Measurements from ENCODE around the gene SLC29A1. TPM values are rescaled to one million over a fixed set of nuclear protein-coding genes. Genes with fewer than 3 reads are reported as not detected.

Gene SLC29A1
- total and polyA plus RNA-seq, 2 of the 8 experiments (the other 6 are each of a cell fraction or from before 2014, with no cell fraction given), result 187 to 558 TPM

DNA sequence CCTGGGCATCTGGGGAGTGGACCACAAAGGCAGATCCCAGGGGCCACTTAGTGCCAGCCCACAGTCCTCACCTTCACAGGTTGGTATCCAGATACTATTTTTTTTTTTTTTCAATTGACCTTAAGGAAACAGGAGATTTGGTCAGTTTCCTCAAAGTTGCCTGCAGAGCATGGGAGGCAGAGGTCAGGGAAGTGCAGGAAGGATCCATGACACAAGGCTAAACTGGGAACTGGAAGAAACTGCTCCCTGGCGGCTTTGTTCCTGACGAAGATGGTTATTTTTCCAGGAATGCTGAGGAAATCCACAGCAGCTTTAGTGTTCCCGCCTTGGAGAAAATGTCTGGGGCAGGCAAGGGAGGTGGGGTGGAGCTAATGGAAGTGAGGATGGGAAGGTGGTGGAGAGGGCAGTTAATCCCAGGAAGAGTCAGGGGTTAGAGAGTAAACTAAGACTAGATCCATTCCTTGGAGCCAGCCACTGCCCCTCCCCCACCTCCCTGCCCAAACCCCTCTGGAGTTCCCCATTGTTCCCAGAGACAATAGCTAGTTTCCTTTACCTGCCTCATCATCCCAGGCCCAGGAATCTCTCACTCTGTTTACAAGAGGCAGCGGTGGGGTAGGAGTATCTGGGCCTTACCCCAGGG is 20.9 kb upstream of the SLC29A1 start (continued):
- no peak for TF ChIP-seq EGR1 (IDR thresholded peaks at IDR 0.05; ENCODE audit: borderline replicate concordance, low read depth, low read length)
- TF ChIP-seq TAF1 (IDR thresholded peaks at IDR 0.05; ENCODE audit: low read depth, low read length), result peak; percentile 87
- TF ChIP-seq, protein P1, sequence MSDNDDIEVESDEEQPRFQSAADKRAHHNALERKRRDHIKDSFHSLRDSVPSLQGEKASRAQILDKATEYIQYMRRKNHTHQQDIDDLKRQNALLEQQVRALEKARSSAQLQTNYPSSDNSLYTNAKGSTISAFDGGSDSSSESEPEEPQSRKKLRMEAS (IDR thresholded peaks at IDR 0.05), result no peak
- TF ChIP-seq, protein P2, sequence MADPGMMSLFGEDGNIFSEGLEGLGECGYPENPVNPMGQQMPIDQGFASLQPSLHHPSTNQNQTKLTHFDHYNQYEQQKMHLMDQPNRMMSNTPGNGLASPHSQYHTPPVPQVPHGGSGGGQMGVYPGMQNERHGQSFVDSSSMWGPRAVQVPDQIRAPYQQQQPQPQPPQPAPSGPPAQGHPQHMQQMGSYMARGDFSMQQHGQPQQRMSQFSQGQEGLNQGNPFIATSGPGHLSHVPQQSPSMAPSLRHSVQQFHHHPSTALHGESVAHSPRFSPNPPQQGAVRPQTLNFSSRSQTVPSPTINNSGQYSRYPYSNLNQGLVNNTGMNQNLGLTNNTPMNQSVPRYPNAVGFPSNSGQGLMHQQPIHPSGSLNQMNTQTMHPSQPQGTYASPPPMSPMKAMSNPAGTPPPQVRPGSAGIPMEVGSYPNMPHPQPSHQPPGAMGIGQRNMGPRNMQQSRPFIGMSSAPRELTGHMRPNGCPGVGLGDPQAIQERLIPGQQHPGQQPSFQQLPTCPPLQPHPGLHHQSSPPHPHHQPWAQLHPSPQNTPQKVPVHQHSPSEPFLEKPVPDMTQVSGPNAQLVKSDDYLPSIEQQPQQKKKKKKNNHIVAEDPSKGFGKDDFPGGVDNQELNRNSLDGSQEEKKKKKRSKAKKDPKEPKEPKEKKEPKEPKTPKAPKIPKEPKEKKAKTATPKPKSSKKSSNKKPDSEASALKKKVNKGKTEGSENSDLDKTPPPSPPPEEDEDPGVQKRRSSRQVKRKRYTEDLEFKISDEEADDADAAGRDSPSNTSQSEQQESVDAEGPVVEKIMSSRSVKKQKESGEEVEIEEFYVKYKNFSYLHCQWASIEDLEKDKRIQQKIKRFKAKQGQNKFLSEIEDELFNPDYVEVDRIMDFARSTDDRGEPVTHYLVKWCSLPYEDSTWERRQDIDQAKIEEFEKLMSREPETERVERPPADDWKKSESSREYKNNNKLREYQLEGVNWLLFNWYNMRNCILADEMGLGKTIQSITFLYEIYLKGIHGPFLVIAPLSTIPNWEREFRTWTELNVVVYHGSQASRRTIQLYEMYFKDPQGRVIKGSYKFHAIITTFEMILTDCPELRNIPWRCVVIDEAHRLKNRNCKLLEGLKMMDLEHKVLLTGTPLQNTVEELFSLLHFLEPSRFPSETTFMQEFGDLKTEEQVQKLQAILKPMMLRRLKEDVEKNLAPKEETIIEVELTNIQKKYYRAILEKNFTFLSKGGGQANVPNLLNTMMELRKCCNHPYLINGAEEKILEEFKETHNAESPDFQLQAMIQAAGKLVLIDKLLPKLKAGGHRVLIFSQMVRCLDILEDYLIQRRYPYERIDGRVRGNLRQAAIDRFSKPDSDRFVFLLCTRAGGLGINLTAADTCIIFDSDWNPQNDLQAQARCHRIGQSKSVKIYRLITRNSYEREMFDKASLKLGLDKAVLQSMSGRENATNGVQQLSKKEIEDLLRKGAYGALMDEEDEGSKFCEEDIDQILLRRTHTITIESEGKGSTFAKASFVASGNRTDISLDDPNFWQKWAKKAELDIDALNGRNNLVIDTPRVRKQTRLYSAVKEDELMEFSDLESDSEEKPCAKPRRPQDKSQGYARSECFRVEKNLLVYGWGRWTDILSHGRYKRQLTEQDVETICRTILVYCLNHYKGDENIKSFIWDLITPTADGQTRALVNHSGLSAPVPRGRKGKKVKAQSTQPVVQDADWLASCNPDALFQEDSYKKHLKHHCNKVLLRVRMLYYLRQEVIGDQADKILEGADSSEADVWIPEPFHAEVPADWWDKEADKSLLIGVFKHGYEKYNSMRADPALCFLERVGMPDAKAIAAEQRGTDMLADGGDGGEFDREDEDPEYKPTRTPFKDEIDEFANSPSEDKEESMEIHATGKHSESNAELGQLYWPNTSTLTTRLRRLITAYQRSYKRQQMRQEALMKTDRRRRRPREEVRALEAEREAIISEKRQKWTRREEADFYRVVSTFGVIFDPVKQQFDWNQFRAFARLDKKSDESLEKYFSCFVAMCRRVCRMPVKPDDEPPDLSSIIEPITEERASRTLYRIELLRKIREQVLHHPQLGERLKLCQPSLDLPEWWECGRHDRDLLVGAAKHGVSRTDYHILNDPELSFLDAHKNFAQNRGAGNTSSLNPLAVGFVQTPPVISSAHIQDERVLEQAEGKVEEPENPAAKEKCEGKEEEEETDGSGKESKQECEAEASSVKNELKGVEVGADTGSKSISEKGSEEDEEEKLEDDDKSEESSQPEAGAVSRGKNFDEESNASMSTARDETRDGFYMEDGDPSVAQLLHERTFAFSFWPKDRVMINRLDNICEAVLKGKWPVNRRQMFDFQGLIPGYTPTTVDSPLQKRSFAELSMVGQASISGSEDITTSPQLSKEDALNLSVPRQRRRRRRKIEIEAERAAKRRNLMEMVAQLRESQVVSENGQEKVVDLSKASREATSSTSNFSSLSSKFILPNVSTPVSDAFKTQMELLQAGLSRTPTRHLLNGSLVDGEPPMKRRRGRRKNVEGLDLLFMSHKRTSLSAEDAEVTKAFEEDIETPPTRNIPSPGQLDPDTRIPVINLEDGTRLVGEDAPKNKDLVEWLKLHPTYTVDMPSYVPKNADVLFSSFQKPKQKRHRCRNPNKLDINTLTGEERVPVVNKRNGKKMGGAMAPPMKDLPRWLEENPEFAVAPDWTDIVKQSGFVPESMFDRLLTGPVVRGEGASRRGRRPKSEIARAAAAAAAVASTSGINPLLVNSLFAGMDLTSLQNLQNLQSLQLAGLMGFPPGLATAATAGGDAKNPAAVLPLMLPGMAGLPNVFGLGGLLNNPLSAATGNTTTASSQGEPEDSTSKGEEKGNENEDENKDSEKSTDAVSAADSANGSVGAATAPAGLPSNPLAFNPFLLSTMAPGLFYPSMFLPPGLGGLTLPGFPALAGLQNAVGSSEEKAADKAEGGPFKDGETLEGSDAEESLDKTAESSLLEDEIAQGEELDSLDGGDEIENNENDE (IDR thresholded peaks at IDR 0.05; ENCODE audit: insufficient replicate concordance, low read length), result no peak
- TF ChIP-seq YY1 (IDR thresholded peaks at IDR 0.05; ENCODE audit: low read depth, low read length), result 0 out of 2 replicates have a peak, but pooled peaks have one; percentile 60
- TF ChIP-seq RXRA (IDR thresholded peaks at IDR 0.05; ENCODE audit: insufficient read depth, low read depth, low read length), result 0 out of 2 replicates have a peak, but pooled peaks have one; percentile 47
- TF ChIP-seq TBP (IDR thresholded peaks at IDR 0.05; ENCODE audit: low read depth, low read length), result peak; percentile 68
- peak; percentile 53; the same call in 1 of the 2 replicates for TF ChIP-seq CHD2 (IDR thresholded peaks at IDR 0.05; ENCODE audit: low read length)
- no peak for TF ChIP-seq SUZ12 (IDR thresholded peaks at IDR 0.05; ENCODE audit: low read length)
- TF ChIP-seq SAP30 (IDR thresholded peaks at IDR 0.05; ENCODE audit: insufficient read depth, insufficient replicate concordance, low read length), result no peak
- TF ChIP-seq POU5F1 (IDR thresholded peaks at IDR 0.05; ENCODE audit: low read depth, low read length), result no peak
